Activated effector memory CD4-positive, alpha-beta T cell treated with anti-CD3 and anti-CD28 coated beads, Interleukin-2, amount 50 U/mL, for 16 hours (primary cell): ENCODE data around the gene TMEM167B.
"Not testable (repeated sequence)": the region's sequence is repeated elsewhere in the genome, so short reads cannot be mapped to it uniquely, and the experiment has no call there.

Source experiments
- DNase-seq: peaks from one replicate; pipeline ENCODE4 v3.0.0-alpha.2; 2020

The TMEM167B gene

DNA sequence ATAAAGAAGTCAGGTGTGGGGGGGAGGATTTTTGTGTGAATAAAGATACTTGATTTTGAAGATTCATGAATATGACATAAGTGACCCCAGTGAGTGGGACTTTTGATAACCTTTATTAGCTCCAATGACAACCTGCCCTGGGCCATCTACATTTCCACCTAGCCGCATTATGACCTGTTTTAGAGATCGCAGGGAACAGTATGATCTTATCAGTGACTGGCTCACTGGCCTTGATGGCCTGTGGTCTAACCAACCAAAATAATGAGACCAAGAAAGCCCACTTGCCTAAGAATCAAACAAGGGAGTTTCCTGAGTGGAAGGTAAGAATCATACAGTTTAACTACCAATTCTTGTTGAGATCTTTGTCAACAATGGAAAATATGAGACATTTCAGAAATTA lies 25.1 kb downstream of the TMEM167B start:
- no peak for DNase-seq

DNA sequence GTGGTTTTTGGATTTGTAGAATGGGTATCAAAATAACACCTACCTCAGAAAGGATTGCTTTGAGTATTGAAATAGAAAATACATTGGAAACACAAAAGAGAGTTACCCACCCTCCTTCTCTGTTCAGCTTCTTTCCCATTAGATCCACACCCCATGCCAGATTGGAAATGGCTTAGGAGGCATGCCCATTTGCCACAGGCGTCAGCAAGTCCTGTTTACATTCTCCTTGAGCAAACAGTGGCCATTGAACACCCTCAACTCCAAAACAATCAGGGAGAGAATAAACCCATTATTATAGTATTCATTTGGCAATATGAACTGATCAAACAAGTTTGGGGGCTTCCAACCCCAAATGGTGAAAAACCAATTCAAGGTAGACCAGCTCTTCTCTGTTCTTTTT lies 25.7 kb downstream of the TMEM167B start:
- no peak for DNase-seq

DNA sequence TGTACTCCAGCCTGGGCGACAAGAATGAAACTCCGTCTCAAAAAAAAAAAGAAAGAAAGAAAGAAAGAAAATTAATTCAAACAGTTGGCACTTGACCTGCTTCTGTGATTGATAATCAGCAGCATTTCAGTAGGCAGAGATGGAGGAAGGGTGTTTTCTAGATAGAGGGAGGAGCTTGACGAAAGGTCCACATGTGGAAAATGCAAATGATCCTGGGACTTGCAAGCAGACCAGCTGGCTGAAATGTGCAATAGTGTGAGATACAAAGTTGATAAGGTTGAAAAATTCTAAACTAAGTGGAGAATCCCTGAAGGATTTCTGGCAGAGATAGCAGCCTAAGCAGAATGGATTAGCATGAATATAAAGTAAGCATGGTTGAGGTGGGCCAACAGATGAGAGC lies 27.5 kb downstream of the TMEM167B start:
- DNase-seq = no peak

DNA sequence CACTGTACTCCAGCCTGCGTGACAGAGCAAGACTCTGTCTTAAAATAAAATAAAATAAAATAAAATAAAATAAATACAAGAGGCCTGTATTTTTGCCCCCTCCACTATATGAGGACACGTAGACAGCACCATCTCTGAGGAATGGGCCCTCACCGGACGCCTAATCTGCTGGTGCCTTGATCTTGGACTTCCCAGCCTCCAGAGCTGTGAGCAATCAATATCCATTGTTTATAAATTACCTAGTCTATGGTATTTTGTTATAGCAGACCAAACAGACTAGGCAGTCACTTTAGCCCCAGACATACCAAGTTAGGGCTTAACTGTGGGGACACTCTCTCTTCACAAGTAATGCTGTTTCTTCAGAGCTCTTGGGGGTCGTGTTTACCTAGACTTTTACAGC lies 29.8 kb downstream of the TMEM167B start:
- no peak for DNase-seq

DNA sequence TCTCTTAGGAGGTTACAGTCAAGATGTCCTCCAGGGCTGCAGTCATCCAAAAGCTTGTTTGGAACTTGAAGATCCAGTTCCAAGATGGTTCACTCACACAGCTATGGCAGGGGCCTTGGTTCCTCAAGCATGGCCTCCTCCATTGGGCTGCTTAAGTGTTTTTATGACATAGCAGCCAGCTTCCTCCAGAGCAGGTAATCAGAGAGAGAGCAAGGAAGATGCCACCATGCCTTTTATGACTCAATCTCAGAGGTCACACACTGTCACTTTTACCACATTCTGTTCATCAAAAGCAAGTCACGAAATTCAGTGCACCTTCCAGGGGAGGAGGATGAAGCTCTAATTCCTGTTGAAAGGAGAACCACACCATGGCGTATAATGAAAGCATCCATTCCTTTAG lies 40.5 kb downstream of the TMEM167B start:
- no peak for DNase-seq

DNA sequence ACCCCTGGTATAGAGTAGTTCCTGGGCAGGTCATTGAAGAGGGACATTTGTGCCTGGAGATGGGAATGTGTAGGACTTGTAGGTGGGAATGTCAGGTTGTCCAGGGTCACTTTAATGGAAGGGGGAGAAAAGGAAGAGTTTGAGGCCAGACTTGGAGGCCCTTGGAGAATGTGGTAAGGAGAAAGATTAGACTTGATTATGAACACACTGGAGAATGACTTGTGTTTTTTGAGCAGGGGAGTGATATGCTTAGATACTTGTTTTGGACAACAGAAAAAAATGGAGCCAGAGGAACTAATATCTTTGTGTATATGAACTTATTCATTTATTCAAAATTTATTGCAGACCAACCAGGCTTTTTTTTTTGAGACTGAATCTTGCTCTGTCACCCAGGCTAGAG lies 41.2 kb downstream of the TMEM167B start:
- DNase-seq = no peak

DNA sequence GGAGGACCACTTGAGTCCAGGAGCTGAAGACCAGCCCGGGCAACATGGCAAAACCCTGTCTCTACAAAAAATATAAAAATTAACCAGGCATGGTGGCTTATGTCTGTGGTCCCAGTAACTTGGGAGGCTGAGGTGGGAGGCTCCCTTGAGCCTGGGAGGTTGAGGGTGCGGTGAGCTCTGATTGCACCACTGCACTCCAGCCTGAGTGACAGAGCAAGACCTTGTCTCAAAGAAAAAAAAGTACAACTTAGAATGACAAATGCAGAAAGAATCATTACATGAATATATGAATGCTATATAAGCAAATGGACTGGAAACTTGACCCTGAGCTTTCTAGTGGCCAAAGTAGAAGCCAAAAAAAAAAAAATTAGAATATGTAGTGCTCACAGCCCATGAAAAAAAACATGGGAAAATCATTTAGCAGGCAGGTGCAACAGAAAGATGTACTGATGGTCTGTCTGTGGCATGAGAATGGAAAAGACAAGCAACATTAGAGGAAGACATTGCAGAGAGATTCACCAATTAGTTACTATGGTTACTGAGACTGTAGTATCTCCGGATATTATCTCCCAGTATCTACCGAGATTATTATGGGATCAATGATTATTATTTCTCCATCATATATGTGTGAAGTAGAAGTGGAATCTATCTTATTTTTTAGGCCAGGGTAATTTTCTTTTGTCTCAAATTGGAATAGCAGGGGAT lies 42.6 kb downstream of the TMEM167B start:
- DNase-seq = no peak

DNA sequence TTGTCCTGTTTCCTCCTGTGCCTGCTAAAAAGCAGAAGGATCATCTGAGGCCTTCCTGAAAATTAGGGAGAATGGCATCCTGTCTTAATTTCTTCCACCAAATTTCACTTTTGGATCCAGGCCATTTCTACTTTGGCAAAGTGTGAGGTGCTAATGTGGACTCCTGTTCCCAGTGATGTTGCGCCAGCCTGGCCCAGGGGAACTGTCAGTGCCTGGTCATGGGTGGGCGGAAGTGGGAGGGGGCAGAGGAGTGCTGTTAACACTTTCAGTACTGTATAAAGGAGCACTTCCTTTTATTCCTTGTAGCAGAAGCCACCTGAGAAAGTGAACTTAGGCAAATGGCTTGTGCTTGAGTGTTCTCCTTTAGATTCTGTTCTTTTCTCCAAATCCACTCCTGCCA lies 43.3 kb downstream of the TMEM167B start:
- DNase-seq = no peak

DNA sequence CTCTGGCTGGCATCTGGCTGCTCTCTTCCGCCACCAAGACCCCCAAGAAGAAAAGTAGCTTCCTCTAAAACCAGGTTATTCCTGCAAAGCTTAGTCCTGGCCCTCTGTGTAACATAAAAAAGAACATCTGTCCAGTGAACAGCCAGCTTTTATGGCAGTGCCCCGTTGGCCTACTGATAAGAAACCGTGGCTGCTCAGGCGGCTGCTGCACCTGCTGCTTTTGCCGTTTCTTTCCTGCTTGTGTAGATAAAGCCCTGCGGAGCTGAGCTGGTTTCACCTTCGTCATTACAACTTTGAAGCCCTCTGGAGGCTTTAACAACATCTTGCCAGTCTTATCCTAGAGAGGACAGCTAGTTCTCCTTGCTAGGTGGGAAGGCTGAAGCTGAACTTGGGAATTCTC lies 43.9 kb downstream of the TMEM167B start:
- DNase-seq = no peak

DNA sequence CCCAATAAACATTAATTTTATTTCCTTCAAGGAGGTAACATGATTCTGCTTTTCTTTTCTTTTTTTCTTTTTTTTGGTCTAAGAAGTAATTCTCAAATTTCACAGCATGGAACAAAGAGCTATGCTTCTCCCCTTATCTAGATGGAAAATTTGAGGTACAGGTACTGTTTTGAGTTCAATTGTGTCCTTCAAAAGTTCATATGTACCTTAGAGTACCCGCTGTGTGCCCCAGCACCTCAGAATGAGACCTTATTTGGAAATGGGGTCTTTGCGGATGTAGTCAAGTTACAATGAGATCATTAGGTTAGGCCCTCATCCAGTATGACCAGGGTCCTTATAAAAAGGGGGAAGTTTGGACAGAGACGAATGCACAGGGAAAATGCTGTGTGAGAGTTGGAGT lies 45.4 kb downstream of the TMEM167B start:
- no peak for DNase-seq

DNA sequence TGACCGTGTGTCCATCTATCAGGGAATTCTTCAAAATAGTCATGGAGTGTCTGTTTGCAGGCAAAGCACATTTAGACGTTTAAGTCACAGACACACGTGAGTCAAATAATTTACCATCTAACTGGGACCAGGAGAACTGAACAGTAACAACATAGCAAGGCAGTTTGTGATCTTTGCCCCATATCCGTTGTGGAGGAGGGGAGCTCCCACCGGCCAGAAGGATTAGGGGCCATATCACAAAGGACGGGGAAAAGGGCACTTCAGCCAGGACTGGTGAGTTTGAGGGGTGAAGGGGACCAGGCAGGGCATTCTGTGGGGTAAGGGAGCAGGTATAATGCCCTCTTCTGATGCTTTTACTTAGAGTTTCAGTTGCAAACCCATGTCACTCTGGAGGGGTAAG lies 46.2 kb downstream of the TMEM167B start:
- no peak for DNase-seq

DNA sequence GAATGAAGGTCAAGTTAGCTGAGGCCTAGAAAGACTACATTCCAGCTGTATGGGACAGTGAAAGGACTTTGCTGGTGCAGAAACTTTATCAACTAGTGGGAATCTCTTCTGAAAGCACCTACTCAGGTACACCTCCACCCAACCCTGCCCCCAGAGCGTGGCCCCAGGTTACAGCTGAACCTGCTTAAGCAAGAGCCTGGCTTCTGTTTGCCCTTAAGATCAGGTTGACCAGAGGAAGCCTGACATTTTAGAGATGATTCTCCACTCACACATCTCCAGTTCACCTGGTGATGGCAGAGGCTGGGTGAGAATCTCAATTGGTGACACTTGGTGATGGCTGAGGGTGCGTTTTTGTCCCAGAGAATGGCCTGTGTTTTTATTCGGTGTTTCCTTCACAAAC lies 47.4 kb downstream of the TMEM167B start:
- DNase-seq = no peak

DNA sequence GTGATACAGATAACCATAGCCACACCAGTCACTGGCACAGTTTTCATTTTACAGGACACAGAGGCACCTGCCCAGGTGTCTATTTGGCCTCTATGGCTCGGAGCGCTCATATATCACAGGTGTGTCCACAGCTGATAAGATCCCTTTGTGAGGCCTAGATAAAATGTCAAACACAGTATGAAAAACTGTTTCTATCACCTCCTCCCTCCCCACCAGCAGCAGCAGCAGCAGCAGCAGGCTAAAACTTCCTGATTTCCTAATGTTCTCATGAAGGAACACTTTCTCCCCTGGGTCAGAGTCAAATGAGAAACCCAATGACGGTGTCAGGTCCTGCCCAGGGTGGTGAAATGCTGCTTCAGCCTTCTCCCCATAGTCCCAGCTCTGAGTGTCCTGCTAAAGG lies 47.8 kb downstream of the TMEM167B start:
- DNase-seq = no peak

DNA sequence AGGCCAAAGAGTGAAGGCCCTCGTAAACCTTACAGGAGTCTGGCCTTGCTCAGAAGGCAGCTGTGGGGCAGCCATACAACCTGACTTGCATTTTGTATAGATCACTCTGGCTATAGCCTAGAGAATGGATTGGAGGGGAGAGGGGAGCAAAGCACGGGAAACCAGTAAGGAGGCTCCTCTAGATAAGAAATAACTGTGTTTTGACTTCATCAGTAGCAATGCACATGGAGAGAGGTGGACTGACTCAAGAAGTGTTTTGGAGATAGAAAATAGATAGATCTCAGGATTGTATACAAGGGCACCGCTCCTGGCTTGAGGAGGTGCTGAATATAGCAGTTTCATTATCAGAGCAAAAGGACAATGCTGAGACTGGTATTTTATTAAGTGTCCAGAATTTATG lies 49.8 kb downstream of the TMEM167B start:
- DNase-seq = no peak

DNA sequence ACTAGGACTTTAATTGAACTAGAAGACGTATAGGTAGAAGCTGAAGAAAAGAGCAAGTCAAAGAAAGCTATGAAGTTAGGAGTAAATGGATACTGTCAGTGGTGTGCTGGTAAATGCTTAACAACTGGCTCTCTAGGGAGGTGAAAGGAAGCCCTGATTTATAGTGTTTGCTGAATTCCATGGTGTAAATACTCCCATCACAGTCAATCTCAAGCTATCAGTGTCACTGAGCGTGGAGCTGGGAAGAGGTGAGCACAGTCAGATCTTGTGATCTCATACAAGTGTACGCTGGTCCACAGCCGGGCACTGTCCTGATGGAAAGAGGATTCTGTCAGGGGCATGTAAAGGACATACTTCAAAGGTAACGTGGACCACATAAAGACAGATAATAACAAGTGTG lies 51.7 kb downstream of the TMEM167B start:
- no peak for DNase-seq

DNA sequence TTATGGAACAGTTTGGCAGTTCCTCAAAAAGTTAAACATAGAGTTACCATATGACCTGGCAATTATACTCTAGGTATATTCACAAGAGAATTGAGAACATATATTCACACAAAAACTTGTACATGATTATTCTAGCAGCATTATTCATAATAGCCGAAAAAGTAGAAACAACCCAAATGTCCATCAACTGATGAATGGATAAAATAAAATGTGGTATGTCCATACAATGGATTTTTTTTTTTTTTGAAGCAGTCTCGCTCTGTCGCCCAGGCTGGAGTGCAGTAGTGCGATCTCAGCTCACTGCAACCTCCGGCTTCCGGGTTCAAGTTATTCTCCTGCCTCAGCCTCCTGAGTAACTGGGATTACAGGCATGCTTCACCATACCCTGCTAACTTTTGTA lies 52.2 kb downstream of the TMEM167B start:
- not testable (repeated sequence) for DNase-seq
